HG03342 (cell line): ENCODE results near the gene GBP5.
"Not testable (repeated sequence)": the region's sequence is repeated elsewhere in the genome, so short reads cannot be mapped to it uniquely, and the experiment has no call there.

Experiments
- ATAC-seq: cut with Tn5 transposase; IDR thresholded peaks from one replicate; pipeline ENCODE4 v1.9.1; 2021; ENCODE audit warnings: mild to moderate bottlenecking, moderate library complexity; ENCODE audit not compliant: unreplicated experiment

GBP5 gene

GRCh38 chr1:89284078-89284763 is 11.6 kb upstream of the GBP5 start:
- not testable (repeated sequence) for ATAC-seq

GRCh38 chr1:89280766-89281165 is 8.1 kb upstream of the GBP5 start:
- no peak for ATAC-seq

DNA sequence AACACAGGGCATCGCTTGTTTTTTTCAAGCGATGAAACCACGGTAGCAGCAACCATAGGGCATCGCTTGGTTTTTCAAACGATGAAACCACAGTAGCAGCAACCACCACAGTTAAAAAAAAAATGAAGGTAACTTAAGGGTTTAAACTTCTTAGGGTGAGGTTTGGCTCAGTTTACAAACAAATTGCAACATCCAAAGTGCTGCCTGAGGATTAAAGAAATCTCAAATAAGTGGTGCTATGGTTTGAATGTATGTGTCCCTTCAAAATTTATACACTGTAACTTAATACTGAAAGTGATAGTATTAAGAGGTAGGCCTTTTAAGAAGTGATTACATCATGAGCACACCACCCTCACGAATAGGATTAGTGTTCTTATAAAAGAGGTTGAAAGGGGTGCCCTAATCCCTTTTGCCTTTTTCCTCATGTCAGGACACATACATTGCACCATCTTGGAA is 6.4 kb upstream of the GBP5 start:
- no peak for ATAC-seq

DNA sequence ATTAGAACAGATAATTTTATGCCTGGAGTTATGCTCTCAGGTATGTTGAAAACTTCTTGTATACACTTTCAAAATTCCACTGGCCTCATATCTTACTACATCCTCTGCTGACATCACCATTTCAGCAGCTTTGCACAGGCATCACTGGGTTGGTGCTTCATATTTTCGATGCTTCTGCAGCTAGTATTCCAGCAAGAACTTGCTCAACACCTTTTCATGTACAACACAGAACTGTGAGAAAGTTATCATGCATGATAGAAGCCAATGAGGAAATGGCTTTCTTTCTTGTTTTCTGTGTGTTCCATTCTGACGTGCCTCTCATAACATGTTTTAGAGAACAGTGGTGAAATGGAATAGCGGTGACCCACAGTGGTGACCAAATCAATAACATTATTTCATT is 5.1 kb upstream of the GBP5 start:
- ATAC-seq = no peak

DNA sequence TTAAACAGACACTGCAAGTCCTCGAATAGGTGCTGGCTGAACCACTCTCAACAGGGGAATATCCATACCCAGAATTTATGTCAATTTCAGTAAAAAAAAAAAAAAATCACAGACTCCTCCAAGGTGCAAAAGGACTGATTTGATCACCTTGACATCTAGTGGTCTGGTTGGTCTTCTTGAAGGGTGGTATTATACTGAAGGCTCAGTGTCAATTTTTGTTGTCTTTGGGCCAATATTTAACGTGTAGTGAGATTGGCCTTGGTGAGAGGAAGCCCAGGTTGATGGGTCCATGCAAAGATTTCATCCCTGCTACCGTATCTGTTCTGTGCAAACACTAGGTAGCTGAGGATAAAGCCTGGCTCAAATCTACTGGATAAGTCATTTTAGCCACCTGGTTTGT is 4.0 kb upstream of the GBP5 start:
- no peak for ATAC-seq

- ATAC-seq = no peak
Observed at GRCh38 chr1:89274411-89274857, 1.8 kb upstream of the GBP5 start.

- no peak for ATAC-seq
Observed at GRCh38 chr1:89273324-89273778, 691 bp upstream of the GBP5 start.

GRCh38 chr1:89271341-89272015 is 1.2 kb downstream of the GBP5 start:
- no peak for ATAC-seq

- no peak for ATAC-seq
Observed at GRCh38 chr1:89270423-89270822, 2.2 kb downstream of the GBP5 start.

DNA sequence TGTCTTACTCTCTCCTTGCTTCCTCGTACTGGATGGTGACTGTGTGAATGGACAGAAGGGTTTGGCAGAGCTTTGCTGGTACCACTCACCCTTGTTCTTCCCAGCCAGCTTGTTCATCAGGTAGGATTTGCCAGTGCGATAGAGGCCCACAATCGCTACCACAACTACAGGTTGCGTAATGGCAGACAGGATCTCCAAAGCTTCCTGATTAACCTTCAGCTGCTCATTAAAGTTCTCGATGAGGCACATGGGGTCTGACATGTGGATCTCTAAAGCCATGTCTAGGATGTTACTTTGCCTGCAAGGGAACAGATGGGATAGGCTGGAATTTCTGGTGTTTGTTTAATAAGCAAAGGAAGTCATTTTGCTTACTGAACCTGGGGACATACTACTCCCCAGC is 3.4 kb downstream of the GBP5 start:
- no peak for ATAC-seq

- ATAC-seq = no peak
Observed at GRCh38 chr1:89262643-89263042, 10.0 kb downstream of the GBP5 start.

DNA sequence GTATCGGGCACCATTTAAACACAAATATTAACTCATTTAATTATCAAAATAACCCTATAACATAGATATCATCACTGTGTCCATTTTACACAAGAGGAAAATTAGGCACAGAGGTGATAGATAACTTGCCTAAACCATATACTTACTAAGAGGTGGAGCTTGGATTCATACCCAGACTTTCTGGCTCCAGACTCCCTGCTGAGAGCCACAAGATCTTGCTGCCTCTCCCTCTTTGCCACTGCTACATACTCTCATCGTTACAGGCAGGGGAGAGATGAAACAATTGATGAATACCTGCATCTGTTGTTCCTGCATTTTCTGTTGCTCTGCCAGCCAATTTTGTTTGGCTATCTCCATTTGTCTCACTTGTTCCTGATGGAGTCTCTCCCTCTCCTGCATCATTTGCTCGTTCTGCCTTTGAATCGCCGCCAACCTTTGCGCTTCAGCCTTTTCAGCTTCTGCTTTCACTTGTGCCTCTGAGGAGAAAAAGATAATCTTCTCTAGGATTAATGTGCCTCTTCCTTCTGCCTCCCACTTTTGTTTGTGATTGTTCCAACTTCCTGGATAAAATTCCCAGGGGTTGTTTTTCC is 10.6 kb downstream of the GBP5 start:
- no peak for ATAC-seq

DNA sequence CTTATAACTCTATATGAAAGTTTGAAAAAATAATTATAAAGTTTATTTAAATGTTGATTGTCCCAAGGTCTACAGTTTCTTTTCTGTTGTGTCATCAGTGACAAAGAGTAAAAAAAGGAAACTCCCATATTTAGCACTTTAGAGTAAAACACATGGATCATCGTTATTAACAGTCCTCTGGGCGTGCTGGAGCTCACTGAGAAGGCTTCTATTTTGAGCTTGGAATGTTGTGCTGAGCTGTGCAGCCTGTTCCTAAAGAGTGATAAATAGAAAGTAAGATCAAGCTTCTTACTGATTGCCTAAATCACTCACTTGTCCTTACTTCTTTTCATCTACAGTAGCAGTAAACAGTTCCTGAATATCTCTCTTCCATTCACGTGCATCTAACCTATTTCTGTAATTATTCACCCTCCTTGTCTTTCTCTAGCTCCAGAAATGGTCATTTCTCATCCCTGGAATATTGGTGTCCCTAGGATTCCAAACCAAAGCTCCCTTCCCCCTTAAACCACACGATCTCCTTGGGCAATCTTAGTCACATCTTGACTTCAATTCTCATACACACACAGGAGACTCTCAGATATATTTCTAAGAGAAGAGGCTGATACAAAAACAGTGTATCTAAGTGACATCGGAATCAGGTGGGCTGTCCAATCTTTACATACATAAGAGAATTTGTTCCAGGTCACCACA is 11.9 kb downstream of the GBP5 start:
- no peak for ATAC-seq

GRCh38 chr1:89260042-89260441 is 12.6 kb downstream of the GBP5 start:
- no peak for ATAC-seq

DNA sequence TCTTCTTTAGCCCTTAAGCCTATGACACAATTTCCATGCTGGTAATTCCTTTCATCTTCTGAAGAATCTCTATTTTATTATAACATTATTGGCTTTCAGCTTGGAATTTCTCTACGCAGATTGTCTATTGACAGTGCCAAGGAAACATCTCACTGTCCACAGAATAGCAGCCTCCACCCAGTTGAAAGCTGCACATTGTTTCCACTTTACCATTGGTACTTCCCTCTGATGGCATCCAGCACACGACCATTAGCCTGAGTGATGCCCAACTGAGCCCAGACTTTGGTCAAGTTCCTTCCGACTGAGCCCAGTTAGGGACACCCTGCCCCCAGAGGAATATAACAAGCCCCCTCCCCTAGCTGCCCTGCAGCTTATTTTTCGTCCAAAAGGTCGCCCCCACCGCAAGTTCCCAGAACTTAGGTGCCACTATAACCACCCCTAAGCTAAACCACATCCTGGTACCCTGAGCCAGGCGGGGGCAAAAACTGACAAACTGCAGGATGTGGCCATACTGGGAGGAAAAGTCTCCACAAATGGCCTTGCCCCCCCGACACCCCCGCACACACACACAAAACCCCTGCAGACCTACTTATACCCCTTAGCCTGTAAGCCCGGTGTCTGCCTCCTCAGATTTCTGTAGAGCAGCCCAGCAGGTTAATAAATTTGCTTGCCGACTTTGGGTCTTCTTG is 13.2 kb downstream of the GBP5 start:
- no peak for ATAC-seq

DNA sequence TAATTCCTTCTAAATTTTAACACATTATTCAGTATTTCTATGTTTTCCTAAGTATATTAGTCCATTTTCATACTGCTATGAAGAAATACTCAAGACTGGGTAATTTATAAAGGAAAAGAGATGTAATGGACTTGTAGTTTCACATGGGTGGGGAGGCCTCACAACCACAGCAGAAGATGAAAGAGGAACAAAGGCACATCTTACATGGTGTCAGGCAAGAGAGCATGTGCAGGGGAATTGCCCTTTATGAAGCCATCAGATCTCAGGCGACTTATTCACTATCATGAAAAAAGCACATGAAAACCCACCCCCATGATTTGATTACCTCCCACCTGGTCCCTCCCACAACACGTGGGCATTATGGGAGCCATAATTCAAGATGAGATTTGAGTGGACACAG is 15.6 kb downstream of the GBP5 start:
- no peak for ATAC-seq

DNA sequence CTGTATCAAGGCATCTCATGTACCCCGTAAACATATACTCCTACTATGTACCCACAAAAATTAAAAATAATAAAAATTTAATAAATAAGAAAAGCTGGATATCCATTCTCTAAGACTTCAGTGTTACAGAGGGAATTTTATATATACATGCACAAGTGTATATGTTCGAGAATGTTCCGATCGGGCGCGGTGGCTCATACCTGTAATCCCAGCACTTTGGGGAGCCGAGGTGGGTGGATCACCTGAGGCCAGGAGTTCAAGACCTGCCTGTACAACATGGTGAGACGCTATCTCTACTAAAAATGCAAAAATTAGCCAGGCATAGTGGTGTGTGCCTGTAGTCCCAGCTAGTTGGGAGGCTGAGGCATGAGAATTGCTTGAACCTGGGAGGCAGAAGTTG is 17.1 kb downstream of the GBP5 start:
- ATAC-seq = not testable (repeated sequence)

DNA sequence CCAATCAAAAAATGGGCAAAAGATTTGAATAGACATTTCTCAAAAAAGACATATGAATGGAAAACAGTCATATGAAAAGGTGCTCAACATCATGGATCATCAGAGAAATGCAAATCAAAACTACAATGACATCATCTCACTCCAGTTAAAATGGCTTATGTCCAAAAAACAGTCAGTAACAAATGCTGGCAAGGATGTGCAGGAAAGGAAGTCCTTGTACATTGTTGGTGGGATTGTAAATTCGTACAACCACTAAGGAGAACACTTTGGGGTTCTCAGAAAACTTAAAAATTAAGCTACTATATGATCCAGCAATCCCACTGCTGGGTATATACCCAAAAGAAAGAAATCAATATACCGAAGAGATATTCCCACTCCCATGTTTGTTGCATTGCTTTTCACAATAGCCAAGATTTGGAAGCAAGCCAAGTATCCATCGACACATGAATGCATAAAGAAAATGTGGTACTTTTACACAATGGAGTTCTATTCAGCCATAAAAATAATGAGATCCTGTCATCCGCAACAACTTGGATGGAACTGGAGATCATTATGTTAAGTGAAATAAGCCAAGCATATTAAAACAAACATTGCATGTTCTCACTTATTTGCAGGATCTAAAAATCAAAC is 17.9 kb downstream of the GBP5 start:
- no peak for ATAC-seq

- ATAC-seq = no peak
Observed at GRCh38 chr1:89243046-89243445, 29.6 kb downstream of the GBP5 start.
